Vagina (tissue), 2 donors: ENCODE results near the gene BICD1. TPM values are rescaled to one million over a fixed set of nuclear protein-coding genes. Genes with fewer than 3 reads are reported as not detected.

Experiments used
- DNase-seq, 2 donors: peaks; one replicate each; pipeline ENCODE4 v3.0.0-alpha.2; 2017; ENCODE audit errors: extremely low spot score in 2 of 2
- H3K27ac ChIP-seq: fragments of 200-600 bp; sonication (generic); one replicate; pipeline ENCODE4 v1.5.1; 2019
- H3K27me3 ChIP-seq: fragments of 200-600 bp; sonication (generic); one replicate; pipeline ENCODE4 v1.5.1; 2019
- H3K36me3 ChIP-seq, 2 donors: fragments of 200-600 bp; sonication (generic); one replicate each; pipeline ENCODE4 v1.5.1; 2017 to 2019
- H3K4me1 ChIP-seq: fragments of 200-600 bp; sonication (generic); one replicate; pipeline ENCODE4 v1.5.1; 2019
- H3K4me3 ChIP-seq, 2 donors: fragments of 200-600 bp; sonication (generic); 1 replicate in 1 of 2; 2 replicates in 1 of 2; pipeline ENCODE4 v1.5.1; 2016 to 2019
- H3K9me3 ChIP-seq: fragments of 200-600 bp; sonication (generic); one replicate; pipeline ENCODE4 v1.5.1; 2019
- CTCF ChIP-seq, 3 experiments: fragments of 450-650 bp in 2 of 3; fragments of 200-600 bp in 1 of 3; sonication (generic) in 1 of 3; IDR thresholded peaks; one replicate each; pipeline ENCODE4 v1.5.1; 2017 to 2019; ENCODE audit warnings: antibody characterized with exemption in 3 of 3, mild to moderate bottlenecking in 2 of 3, moderate library complexity in 2 of 3
- POLR2A ChIP-seq, 2 donors: fragments of 450-650 bp; IDR thresholded peaks; one replicate each; pipeline ENCODE4 v1.6.1; 2017; ENCODE audit warnings: antibody characterized with exemption in 2 of 2, mild to moderate bottlenecking in 2 of 2, moderate library complexity in 2 of 2
- POLR2AphosphoS5 ChIP-seq, 2 donors: sonication (generic); formaldehyde crosslinking; IDR thresholded peaks; one replicate each; pipeline ENCODE4 v1.9.0; 2017; ENCODE audit warnings: antibody characterized with exemption in 2 of 2, mild to moderate bottlenecking in 2 of 2, low read depth in 1 of 2; ENCODE audit not compliant: insufficient read depth in 1 of 2
- intact Hi-C: fragments of 100-400 bp; cut with DNase I; formaldehyde crosslinking; loops from one replicate; pipeline ENCODE4 v1.15.1; 2023
- total RNA-seq: library from RNA; depleted of rRNA; stranded (reverse); fragments of >200 nt; gene quantifications from one replicate; pipeline ENCODE4 v1.2.3, GENCODE V29; 2016

Gene BICD1
- total RNA-seq, 1 donor from 2014 or later = 19.6 TPM

DNA sequence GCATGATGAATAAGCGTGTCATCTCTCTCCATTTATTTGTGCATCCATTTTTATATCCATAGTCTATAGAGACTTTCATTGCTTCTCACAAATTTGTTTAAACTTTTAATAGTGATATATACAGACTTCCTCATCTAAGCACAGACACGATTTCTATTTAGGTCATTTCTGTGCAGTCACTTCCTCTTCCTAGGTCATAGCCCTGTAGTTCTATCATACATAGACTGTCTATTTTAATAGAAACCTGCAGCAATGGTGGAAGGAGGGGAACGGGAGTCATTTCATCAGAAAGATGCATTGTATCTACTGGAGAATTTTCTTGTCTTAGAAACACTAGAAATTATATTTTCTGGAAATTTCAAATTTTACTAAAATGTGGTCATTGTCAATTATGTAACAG is 159.3 kb downstream of the BICD1 start:
- H3K4me1 ChIP-seq = no peaks in the 10 kb centered on the region
- H3K27me3 ChIP-seq = no peaks in the 10 kb centered on the region
- TF ChIP-seq CTCF (IDR thresholded peaks at IDR 0.05) (no peak), POLR2A (IDR thresholded peaks at IDR 0.05) (no peak), POLR2AphosphoS5 (IDR thresholded peaks at IDR 0.05; ENCODE audit: insufficient read depth in 1 of 2, low read depth in 1 of 2) (no peak)
- no peak overlapping the region for H3K27ac ChIP-seq
- no peaks in the 10 kb centered on the region for H3K36me3 ChIP-seq
- intact Hi-C loops = no loop called here
- H3K9me3 ChIP-seq = no peaks in the 10 kb centered on the region
- H3K4me3 ChIP-seq = no peak overlapping the region
- no peak for DNase-seq

GRCh38 chr12:32266756-32267155 is 160.1 kb downstream of the BICD1 start:
- intact Hi-C loops = no loop called here
- no peaks in the 10 kb centered on the region for H3K27me3 ChIP-seq
- no peak for DNase-seq
- H3K27ac ChIP-seq = no peak overlapping the region
- H3K36me3 ChIP-seq = no peaks in the 10 kb centered on the region
- peaks cover under 1% of the 10 kb centered on the region for H3K4me1 ChIP-seq
- TF ChIP-seq POLR2AphosphoS5 (IDR thresholded peaks at IDR 0.05; ENCODE audit: insufficient read depth in 1 of 2, low read depth in 1 of 2) = no peak
- TF ChIP-seq CTCF (IDR thresholded peaks at IDR 0.05) = no peak
- TF ChIP-seq POLR2A (IDR thresholded peaks at IDR 0.05) = no peak
- H3K9me3 ChIP-seq = no peaks in the 10 kb centered on the region
- H3K4me3 ChIP-seq = no peak overlapping the region

GRCh38 chr12:32270818-32271710 is 164.4 kb downstream of the BICD1 start:
- TF ChIP-seq POLR2A (IDR thresholded peaks at IDR 0.05) = no peak
- TF ChIP-seq POLR2AphosphoS5 (IDR thresholded peaks at IDR 0.05; ENCODE audit: insufficient read depth in 1 of 2, low read depth in 1 of 2) = no peak
- TF ChIP-seq CTCF (IDR thresholded peaks at IDR 0.05) = no peak
- Histone ChIP-seq H3K4me3 (no peak overlapping the region), H3K36me3 (no peaks in the 10 kb centered on the region), H3K27me3 (no peaks in the 10 kb centered on the region), H3K27ac (no peak overlapping the region), H3K9me3 (no peaks in the 10 kb centered on the region), H3K4me1 (peaks cover 6% of the 10 kb centered on the region)
- no peak for DNase-seq
- intact Hi-C loops = no loop called here

DNA sequence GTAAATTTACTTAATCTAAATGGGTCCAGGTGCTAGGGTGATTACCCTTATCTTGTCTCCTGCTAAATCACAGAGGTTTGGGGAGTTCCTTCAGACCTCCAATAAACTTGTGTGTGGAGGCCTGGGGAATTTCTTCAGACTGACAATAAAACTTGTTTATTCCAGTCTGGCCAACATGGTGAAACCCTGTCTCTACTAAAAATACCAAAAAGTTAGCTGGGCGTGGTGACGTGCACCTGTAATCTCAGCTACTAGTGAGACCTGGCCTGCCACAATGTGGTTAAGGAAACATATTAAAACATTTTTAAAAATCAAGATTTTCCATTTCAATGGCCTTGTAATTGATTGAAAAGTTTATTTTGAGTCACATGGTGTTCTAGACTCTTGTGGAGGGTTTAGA is 165.8 kb downstream of the BICD1 start:
- H3K4me1 ChIP-seq = peaks cover 6% of the 10 kb centered on the region
- H3K9me3 ChIP-seq = no peaks in the 10 kb centered on the region
- TF ChIP-seq CTCF (IDR thresholded peaks at IDR 0.05) (no peak), POLR2A (IDR thresholded peaks at IDR 0.05) (no peak), POLR2AphosphoS5 (IDR thresholded peaks at IDR 0.05; ENCODE audit: insufficient read depth in 1 of 2, low read depth in 1 of 2) (no peak)
- intact Hi-C loops = no loop called here
- H3K27me3 ChIP-seq = no peaks in the 10 kb centered on the region
- H3K36me3 ChIP-seq = no peaks in the 10 kb centered on the region
- DNase-seq = no peak
- no peak overlapping the region for H3K27ac ChIP-seq
- no peak overlapping the region for H3K4me3 ChIP-seq

GRCh38 chr12:32273063-32273522 is 166.4 kb downstream of the BICD1 start:
- no peak overlapping the region for H3K27ac ChIP-seq
- H3K36me3 ChIP-seq = no peaks in the 10 kb centered on the region
- H3K4me3 ChIP-seq = no peak overlapping the region
- DNase-seq = no peak
- no peaks in the 10 kb centered on the region for H3K27me3 ChIP-seq
- peaks cover 6% of the 10 kb centered on the region for H3K4me1 ChIP-seq
- no peak for TF ChIP-seq POLR2A (IDR thresholded peaks at IDR 0.05)
- TF ChIP-seq CTCF (IDR thresholded peaks at IDR 0.05) = no peak
- no peak for TF ChIP-seq POLR2AphosphoS5 (IDR thresholded peaks at IDR 0.05; ENCODE audit: insufficient read depth in 1 of 2, low read depth in 1 of 2)
- no peaks in the 10 kb centered on the region for H3K9me3 ChIP-seq
- intact Hi-C loops = no loop called here
